RPMI8226 (cell line): Measurements from ENCODE around the gene PNLDC1.

Experiments used
- DNase-seq: peaks from one replicate; pipeline ENCODE4 v3.0.0-alpha.2; 2015

PNLDC1 gene

GRCh38 chr6:159854959-159855358 lies 54.9 kb downstream of the PNLDC1 start:
- DNase-seq = no peak

GRCh38 chr6:159858259-159858658 lies 58.2 kb downstream of the PNLDC1 start:
- no peak for DNase-seq

- DNase-seq = no peak
Measured at GRCh38 chr6:159860482-159860881, 60.4 kb downstream of the PNLDC1 start.

GRCh38 chr6:159862103-159862502 lies 62.0 kb downstream of the PNLDC1 start:
- DNase-seq = no peak

- DNase-seq = peak; percentile 59
Measured at GRCh38 chr6:159863341-159863740, 63.3 kb downstream of the PNLDC1 start.

GRCh38 chr6:159865226-159865920 lies 65.3 kb downstream of the PNLDC1 start:
- DNase-seq = no peak

- no peak for DNase-seq
Measured at GRCh38 chr6:159866286-159867247, 66.5 kb downstream of the PNLDC1 start.
